Superior temporal gyrus (tissue), 1 donor: ENCODE data around the gene TGFB1I1.
"Not testable (repeated sequence)": the region's sequence is repeated elsewhere in the genome, so short reads cannot be mapped to it uniquely, and the experiment has no call there.

Experiments
- DNase-seq: peaks from one replicate; pipeline ENCODE4 v3.0.0-alpha.2; 2016; ENCODE audit errors: extremely low spot score

Gene TGFB1I1

DNA sequence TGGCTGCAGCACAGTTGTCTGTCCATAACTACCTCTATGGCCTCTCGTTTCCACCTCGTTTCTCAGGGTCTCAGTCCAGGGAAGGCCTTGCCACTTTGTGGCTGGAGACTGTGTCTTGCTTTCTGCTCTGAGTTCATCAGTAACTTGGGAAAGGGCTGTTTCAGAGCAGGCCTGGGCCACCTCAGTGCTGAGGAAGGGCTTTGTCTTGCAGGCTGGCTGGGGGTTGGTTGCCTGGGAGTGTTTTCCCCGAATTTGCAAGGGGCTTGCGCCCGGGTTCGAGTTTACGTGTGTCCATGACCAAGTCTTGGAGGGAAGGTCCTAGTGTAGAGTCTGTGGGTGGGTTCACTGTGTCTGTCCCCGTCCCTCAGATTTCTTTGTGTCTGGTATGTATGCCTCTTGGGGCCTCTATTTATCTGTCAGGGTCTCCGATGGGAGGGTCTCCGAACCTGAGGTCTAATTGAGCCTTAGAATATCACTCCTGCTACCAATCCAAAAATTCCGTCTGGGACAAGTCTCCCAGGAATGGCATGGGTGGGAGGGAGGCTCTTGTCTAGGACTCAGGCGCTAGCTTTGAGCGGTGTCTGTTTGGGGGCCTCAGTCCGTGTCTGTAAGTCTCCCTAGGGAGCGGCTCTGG lies 594 bp upstream of the TGFB1I1 start:
- no peak for DNase-seq

DNA sequence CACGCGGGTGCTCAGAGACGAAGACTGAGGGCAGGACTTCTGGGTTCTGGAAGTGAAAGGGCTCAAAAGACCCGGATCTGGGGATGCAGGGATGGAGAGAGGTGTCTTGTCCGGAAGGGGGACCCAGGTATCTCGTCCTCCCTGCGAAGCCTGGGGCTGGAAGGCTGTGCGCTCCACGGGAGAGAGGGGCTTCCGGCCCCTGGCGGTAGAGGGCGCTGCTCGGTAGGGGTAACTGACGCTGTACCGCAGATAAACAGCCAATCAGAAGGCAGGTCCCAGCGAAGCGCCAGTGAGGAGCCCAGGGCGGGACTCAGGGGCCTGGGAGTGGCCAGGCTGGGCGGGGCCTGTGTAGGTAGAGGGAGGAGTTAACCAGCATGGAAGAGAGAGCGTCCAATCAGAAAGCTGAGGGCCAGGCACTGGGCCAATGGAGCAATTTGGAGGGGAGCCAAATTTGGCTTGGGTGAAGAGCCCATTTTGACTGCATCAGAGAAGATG lies 804 bp downstream of the TGFB1I1 start:
- no peak for DNase-seq

DNA sequence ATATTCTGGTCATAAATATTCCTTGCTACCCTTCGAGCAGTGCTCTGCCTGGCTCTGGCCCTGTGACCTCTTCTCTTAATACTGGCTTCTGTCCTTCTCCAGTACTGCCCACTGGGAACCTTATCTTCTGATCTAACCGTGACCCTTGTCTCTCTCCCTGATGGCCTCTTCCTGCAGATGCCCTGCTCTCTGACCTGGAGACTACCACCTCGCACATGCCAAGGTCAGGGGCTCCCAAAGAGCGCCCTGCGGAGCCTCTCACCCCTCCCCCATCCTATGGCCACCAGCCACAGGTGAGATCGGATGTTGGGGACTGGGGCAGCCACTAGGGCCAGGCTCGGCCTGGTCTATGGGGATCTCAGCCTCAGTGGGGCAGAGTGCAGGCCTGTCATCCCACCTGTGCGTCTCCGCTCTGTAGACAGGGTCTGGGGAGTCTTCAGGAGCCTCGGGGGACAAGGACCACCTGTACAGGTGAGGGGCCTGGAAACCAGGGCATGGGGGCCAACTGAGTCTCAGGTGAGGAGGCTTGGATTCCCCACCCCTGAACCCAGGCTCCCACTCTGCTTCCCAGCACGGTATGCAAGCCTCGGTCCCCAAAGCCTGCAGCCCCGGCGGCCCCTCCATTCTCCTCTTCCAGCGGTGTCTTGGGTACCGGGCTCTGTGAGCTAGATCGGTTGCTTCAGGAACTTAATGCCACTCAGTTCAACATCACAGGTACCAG lies 1.5 kb downstream of the TGFB1I1 start:
- no peak for DNase-seq

DNA sequence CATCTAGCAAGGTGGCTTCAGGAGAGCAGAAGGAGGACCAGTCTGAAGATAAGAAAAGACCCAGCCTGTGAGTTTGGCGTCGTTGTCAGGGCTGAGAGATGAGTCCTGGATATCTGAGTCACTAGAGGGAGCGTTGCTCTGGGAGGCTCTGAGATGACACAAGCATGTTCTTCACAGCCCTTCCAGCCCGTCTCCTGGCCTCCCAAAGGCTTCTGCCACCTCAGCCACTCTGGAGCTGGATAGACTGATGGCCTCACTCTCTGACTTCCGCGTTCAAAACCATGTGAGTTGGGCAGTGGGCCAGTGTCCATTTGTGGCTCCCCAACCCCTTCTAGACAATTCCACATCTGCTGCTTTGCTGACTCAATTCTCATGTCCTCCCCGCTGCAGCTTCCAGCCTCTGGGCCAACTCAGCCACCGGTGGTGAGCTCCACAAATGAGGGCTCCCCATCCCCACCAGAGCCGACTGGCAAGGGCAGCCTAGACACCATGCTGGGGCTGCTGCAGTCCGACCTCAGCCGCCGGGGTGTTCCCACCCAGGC lies 2.3 kb downstream of the TGFB1I1 start:
- DNase-seq, result no peak

DNA sequence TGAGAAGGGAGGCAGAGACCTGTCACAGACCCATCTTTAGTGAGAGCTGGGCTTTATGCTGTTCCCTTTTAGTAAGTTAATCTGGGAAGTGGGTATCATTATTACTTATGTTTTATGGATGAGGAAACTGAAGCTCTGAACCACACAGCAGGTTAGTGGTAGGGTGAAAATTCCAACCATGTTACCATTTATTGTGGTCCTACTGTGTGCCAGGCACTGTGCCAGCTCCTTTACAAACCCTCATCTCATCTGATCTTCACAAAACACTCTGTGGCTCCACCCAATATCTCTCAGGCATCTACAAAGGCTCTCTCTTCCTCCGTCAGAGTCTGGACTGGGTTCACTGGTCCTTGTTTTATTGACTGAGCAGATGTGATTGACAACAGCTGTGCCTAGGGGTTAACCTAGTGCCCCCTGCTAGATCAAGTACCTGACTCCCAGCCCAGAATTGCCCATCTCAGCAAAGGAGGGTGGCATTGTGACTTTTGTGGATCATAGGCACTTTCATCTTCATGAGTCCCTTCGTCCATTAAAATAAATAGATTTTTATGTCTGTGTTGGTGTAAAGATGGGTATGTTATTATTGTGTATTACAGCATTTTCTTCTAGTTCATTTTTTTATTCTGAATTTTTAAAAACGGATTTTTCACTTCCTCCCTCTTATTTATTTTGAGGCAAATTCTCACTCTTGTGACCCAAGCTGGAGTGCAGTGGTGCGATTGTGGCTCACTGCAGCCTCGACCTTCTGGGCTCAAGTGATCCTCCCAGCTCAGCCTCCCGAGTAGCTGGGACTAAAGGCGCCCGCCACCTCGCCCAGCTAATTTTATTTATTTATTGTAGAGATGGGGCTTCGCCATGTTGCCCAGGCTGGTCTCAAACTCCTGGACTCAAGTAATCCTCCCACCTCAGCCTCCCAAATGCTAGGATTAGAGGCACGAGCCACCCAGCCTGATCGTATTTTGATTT lies 3.1 kb downstream of the TGFB1I1 start:
- DNase-seq, result no peak

DNA sequence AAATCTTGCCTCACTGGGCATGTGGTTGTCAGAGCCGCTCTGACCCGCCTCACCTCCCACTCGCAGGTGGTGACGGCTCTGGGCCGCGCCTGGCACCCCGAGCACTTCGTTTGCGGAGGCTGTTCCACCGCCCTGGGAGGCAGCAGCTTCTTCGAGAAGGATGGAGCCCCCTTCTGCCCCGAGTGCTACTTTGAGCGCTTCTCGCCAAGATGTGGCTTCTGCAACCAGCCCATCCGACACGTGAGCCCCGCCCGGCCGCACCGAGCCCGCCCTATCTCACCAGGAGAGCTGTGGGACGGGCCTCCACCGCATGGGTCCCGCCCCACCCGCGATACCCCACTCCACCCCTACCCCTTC lies 4.0 kb downstream of the TGFB1I1 start:
- DNase-seq, result no peak

DNA sequence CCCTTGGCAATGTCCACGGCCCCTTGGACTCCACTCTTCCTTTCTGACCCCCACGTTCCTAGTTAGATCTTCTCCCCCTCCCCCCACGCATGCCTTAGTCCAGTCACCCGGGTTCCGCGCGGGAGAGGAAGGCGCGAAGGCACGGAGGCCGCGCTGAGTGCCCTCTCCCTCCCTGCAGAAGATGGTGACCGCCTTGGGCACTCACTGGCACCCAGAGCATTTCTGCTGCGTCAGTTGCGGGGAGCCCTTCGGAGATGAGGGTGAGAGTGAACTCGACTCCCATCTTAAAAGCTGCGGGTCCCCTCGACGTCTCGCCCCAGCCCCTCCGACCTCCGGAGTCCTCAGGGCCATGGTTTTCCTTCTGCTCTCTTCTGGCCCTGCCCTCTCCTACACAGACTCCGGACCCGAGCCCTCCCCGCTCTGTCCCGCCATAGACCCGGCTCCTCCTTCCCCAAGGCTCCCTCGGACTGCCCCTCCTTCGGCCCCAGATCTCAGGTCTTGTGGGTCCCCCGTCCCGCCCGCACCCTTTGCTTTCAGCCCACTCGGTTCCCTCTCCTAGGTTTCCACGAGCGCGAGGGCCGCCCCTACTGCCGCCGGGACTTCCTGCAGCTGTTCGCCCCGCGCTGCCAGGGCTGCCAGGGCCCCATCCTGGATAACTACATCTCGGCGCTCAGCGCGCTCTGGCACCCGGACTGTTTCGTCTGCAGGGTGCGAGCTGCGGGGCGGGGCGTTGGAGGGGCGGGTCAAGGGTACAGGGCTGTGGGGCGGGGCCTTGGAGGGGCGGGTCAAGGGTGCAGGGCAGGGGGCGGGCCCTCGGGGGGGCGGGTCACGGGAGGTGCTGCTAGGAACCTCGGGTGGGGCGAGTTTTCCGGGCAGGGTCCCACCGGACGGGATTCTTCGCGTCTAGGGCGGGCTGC lies 4.6 kb downstream of the TGFB1I1 start:
- no peak for DNase-seq

DNA sequence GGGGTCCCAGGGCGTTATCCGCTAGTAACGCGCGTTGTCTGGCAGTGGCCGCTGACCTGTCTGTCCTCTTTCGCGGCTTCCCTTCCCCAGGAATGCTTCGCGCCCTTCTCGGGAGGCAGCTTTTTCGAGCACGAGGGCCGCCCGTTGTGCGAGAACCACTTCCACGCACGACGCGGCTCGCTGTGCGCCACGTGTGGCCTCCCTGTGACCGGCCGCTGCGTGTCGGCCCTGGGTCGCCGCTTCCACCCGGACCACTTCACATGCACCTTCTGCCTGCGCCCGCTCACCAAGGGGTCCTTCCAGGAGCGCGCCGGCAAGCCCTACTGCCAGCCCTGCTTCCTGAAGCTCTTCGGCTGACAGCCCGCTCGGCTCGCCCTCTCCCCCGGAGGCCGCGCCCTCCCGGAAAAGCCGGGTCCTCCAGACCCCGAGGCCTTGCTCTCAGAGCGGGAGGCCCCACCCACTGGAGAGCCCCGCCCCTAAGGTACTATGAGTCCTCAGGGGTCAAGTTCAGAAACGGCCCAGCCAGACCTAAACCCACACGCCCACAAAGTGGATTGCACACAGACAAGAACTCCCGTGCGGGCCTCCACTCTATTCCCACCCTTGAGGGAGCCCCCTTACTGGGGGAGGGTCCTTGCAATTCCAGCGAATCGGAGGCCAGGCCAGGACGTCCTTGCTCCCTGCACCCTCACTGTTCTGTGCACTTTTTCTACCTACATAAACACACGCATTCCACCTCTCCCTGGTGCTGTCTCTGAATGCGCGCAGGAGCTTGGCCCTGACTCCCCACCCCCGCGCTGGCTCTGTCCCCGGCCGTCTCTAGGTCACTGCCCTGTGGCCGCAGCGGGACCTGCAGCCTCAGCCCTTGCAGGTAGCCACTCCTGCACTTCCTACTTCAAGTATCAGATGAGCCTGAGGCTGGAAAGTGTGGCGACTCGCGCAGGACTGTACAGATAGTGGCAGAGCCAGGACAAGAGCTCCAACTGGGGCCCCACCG lies 5.6 kb downstream of the TGFB1I1 start:
- no peak for DNase-seq

DNA sequence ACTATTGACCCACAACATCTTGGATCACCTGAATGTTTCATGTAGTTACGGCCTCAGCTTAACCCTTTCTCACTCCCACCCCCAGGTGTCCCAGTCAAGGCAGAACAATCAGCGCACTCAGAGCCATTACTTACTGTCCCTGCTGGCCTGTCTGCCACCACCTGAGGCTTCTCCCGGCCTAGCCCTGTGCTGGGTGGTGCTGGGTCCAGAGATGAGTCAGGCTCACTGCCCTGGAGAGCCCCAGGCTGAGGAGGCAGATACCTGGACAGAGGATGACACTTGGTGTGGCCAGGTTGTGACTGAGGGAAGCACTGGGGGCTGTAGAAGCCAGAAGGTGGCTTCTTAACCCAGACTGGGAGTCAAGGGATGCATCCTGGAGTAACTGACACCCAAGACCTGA lies 7.0 kb downstream of the TGFB1I1 start:
- no peak for DNase-seq

DNA sequence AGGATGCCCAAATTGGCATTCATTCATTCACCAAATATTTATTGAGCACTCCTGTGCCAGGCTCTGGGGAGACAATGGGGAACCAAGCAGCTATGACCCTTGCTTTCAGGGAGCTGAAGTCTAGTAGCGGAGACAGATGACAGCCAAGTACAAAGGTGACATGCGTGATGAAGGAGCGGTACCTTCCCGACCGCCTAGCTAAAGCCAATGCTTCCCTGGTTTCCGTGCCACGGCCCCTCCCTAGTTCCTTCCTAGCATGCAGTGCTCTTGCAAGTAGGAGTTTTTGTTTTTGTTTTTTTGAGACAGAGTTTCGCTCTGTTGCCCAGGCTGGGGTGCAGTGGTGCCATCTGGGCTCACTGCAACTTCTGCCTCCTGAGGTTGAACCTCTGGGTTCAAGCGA lies 7.8 kb downstream of the TGFB1I1 start:
- no peak for DNase-seq

DNA sequence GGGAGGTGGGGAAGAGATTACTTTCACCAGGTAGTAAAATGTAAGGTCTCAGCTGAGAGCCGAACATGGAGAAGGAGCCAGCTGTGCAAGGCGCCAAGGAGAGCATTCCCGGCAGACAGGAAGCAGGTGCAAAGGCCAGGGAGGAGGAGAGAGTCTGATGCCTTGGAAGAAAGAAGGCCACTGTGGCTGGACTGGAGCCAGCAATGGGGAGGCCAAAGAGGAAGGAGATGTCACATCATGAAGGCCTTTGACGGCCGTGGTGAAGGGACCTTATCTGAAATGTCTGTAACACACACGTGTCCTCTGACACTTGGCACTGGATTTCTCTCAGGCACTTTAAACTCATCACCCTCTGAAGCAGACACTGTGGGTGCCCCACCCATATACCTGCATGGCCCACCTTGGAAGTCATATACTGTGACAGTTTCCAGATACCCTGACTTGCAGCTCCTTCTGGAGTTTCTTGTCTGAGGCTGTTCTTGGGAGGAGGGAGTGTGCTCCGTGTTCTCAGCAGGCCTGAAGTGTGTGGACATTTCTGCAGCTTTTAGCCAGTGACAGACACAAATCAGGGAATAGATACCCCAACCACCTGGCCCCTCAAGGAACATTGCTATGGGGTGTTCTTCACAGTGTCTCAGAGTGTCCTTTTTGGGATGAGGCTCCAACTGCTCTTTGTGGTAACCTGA lies 9.0 kb downstream of the TGFB1I1 start:
- DNase-seq, result no peak

DNA sequence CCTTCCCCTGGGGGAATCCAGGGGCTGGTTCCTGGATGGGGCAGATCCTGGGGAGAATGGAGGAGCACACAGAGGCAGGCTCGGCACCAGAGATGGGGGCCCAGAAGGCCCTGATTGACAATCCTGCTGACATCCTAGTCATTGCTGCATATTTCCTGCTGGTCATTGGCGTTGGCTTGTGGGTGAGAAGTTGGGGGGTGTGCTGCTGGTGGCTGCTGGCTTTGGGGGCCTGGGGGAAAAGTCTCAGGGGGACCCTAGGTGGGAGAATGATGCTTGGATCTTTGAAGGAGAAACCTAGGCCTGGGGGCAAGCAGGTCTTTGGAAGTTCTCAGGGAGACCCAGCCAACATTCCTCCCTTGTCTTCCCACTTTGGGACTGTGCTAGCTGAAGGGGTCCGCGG lies 11.1 kb downstream of the TGFB1I1 start, which contains the start of gene SLC5A2:
Gene SLC5A2 (plus strand): TSS at position 43 of the 400 bp plus-strand sequence. CDS start 14 bp downstream, at position 57.
- no peak for DNase-seq

DNA sequence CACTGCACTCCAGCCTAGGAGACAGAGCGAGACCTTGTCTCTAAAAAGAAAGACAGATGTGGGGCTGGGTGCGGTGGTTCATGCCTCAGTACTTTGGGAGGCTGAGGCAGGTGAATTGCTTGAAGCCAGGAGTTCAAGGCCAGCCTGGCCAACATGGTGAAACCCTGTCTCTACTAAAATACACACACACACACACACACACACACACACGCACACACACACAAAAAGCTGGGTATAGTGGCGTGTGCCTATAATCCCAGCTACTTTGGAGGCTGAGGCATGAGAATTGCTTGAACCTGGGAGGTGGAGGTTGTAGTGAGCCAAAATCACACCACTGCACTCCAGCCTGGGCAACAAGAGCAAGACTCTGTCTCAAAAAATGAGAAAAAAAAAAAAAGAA lies 12.1 kb downstream of the TGFB1I1 start:
- not testable (repeated sequence) for DNase-seq

DNA sequence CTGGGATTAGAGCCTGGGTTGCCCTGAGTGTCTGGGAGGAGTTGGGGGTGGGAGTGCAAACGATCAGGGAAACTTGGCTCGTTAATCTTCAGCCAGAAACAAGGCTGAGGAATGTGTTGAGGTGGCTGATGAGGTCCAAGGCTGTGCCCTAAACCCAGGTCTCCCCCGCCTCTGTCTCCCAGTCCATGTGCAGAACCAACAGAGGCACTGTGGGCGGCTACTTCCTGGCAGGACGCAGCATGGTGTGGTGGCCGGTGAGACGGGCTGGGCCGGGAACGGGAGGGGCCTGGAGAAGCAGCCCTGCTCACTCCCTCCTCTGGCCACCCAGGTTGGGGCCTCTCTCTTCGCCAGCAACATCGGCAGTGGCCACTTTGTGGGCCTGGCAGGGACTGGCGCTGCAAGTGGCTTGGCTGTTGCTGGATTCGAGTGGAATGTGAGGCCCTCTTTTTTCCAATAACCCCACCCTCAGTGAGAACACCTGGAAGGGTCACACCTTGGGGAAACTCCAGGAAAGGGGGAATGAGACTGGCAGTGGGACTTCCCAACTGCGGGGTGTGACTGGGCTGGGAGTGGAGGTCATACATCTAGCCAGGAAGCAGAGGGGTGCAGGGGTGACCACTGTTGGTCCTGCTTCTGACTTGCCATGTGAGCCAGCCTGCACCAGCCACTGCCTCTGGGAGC lies 12.7 kb downstream of the TGFB1I1 start:
- DNase-seq, result no peak

DNA sequence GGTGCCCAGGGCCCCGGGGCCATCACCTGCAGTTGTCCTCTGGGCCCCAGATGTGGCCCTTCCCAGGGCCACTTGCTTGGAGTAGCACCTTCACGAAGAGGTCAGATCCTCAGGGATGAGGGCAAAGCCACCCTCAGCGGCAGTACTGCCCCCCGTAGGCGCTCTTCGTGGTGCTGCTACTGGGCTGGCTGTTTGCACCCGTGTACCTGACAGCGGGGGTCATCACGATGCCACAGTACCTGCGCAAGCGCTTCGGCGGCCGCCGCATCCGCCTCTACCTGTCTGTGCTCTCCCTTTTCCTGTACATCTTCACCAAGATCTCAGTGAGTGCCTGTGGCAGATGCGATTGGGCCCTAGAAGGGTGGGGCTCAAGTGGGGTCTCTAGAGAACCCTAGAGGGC lies 13.6 kb downstream of the TGFB1I1 start:
- no peak for DNase-seq

DNA sequence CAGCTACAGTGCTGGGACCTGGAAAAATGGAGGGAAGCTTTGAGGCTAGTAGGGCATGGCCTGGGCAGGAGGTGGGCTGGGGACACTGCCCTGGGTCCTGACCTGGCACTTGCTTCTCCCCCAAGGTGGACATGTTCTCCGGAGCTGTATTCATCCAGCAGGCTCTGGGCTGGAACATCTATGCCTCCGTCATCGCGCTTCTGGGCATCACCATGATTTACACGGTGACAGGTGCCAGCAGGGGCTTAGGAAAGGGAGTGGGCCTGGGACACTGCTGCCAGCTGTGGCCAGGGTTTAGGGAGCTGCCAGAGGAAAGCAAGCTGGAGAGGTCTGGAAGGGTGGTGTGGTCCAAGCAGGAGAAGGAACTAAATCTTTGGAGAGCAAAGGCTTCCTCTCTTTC lies 14.1 kb downstream of the TGFB1I1 start:
- no peak for DNase-seq

DNA sequence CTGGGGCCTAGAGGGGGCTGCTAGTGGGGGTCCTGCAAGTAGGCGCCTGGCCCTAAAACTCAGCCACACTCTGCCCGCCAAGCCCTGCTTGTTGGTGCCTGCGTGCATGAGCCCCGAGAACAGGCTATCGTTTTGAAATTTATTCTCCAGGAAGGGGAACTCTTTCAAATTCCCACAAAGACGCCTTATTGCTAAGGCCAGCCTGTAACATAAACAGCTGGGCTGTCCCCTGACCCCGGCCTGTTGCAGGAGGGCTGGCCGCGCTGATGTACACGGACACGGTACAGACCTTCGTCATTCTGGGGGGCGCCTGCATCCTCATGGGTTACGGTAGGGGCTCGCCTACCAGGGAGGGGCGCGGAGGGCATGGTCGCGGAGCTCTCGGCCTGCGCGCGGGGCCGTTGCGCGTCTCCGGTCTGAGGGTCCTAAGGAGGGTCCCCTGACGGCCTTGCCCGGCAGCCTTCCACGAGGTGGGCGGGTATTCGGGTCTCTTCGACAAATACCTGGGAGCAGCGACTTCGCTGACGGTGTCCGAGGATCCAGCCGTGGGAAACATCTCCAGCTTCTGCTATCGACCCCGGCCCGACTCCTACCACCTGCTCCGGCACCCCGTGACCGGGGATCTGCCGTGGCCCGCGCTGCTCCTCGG lies 15.2 kb downstream of the TGFB1I1 start:
- DNase-seq, result no peak
